ENCODE measurements around the gene TEKT1. TPM values are rescaled to one million over a fixed set of nuclear protein-coding genes. Genes with fewer than 3 reads are reported as not detected.

The TEKT1 gene
- total and polyA plus RNA-seq, 8 donors = 1.4 to 13.6 (median 6.6) TPM; not detected in 1

DNA sequence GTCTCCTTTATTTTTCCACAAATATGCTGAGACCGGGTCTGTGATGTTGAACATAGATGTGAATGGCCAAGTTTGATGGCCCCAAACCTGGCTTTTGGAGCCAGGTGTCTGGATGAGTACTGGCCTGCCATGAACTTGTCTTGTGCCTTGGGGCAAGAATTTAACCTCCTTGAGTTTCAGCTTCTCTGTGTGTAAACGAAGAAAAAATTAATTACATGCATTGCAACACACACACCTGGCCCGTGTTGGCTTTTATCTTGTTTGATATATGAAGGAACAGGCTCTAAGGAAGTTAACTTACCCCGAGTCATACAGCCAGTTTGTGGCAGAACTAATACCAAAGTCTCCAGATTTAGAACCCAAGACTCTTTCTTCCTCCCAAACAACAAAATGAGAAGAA is 42.4 kb downstream of the TEKT1 start:
- no peak overlapping the region for H3K4me3 ChIP-seq
- no peak for ATAC-seq
- intact Hi-C loops (cut with DNase I) = no loop called here
- H3K27me3 ChIP-seq = peaks cover 6 to 65% of the 10 kb centered on the region in 2 donors
- no peaks in the 10 kb centered on the region for H3K9me3 ChIP-seq
- H3K27ac ChIP-seq = no peak overlapping the region
- H3K36me3 ChIP-seq = no peaks in the 10 kb centered on the region
- DNase-seq = no peak
- TF ChIP-seq, protein P1, sequence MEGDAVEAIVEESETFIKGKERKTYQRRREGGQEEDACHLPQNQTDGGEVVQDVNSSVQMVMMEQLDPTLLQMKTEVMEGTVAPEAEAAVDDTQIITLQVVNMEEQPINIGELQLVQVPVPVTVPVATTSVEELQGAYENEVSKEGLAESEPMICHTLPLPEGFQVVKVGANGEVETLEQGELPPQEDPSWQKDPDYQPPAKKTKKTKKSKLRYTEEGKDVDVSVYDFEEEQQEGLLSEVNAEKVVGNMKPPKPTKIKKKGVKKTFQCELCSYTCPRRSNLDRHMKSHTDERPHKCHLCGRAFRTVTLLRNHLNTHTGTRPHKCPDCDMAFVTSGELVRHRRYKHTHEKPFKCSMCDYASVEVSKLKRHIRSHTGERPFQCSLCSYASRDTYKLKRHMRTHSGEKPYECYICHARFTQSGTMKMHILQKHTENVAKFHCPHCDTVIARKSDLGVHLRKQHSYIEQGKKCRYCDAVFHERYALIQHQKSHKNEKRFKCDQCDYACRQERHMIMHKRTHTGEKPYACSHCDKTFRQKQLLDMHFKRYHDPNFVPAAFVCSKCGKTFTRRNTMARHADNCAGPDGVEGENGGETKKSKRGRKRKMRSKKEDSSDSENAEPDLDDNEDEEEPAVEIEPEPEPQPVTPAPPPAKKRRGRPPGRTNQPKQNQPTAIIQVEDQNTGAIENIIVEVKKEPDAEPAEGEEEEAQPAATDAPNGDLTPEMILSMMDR (IDR thresholded peaks at IDR 0.05) = no peak
- H3K4me1 ChIP-seq = no peaks in the 10 kb centered on the region

DNA sequence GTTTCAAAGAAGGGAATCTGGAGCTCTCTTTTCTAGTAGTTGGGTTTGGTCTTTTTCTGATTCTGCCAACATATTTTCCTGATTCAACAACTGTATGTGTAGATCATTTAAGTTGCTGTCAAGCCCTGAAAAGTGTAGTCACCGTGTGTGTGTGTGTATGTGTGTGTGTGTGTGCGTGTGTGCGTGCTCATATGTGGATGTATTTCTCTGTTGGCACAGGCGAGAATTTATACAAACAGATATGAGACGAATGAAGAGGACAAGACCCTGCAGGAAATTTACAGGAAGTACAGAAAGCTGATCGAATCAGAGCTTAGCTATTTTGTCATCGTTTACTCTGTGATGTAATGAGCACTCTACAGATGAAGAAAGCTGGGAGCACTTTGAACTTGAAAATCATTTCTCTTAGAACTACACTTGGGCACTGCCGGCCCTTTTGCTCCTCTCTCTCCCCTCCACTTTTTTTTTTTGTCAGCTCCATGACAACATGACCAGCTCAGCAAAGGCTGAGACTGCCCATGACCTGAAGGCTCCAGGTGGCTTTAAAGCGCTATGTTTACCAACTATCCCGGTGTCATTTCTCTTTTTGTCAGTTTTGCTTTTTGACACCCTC is 44.3 kb downstream of the TEKT1 start:
- Histone ChIP-seq H3K9me3 (no peaks in the 10 kb centered on the region), H3K27ac (no peak overlapping the region), H3K4me1 (no peaks in the 10 kb centered on the region), H3K4me3 (no peak overlapping the region), H3K36me3 (no peaks in the 10 kb centered on the region), H3K27me3 (peaks cover 9 to 62% of the 10 kb centered on the region in 2 donors)
- no peak for DNase-seq
- no peak for ATAC-seq
- TF ChIP-seq, protein P1 (IDR thresholded peaks at IDR 0.05) = no peak
- intact Hi-C loops (cut with DNase I) = no loop called here

DNA sequence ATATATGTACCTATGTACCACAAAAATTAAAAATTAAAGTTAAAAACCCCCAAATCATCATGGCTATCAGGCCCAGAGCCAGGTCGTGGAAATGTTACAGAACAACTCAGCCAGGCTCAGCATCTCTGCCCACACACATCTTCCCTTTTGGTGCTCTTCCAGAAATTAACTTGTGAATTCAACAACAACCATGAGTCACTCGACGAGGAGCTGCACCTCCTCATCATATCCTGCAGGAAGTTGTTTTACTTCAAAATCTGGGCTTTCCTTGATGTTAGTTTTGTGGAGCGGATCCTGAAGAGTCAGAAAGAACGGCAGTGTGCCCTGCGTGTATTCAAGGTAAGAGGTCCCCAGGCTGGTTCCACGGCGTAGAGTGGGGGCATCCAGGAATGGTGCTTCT is 44.9 kb downstream of the TEKT1 start:
- ATAC-seq (peak; percentile 53), DNase-seq (no peak)
- TF ChIP-seq, protein P1 (IDR thresholded peaks at IDR 0.05) = no peak
- H3K36me3 ChIP-seq = no peaks in the 10 kb centered on the region
- H3K4me1 ChIP-seq = no peaks in the 10 kb centered on the region
- no peak overlapping the region for H3K4me3 ChIP-seq
- intact Hi-C loops (cut with DNase I) = no loop called here
- peaks cover 9 to 57% of the 10 kb centered on the region in 2 donors for H3K27me3 ChIP-seq
- no peaks in the 10 kb centered on the region for H3K9me3 ChIP-seq
- H3K27ac ChIP-seq = no peak overlapping the region

DNA sequence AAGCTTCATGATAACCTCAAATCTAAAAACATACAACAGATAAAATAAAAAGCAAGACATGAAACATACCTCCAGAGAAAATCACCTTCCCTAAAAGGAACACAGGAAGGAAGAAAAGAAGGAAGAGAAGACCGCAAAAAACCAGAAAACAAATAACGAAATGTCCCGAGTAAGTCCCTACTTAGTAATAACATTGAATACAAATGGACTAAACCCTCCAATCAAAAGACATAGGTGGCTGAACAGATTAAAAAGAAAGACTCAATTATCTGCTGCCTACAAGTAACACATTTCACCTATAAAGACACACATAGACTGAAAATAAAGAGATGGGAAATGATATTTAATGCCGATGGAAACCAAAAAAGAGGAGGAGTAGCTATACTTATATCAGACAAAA is 49.3 kb downstream of the TEKT1 start:
- Histone ChIP-seq H3K4me1 (no peaks in the 10 kb centered on the region), H3K4me3 (no peak overlapping the region), H3K27me3 (peaks cover 3 to 50% of the 10 kb centered on the region in 2 donors), H3K36me3 (no peaks in the 10 kb centered on the region), H3K9me3 (no peaks in the 10 kb centered on the region), H3K27ac (no peak overlapping the region)
- ATAC-seq (no peak), DNase-seq (no peak)
- intact Hi-C loops (cut with DNase I) = no loop called here
- TF ChIP-seq, protein P1 (IDR thresholded peaks at IDR 0.05) = no peak

DNA sequence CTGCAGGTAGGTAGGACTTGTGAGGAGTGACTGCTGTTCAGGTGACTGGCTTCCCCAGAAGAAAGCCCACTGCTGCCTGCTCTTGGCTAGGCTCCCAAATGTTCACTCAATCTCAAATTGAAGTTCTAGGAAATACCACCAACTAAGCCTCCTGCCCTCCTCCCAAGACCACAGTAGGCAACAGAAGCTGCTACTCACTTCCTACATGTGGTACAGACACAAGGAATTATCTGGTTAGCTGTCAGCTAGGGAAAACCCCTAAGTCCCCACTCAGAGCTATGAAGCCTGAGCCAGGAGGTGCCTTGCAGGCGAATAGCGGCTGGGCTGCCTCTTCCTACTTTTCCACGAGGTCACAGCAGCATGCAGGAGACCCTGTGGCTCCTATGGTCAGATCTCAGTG is 50.6 kb downstream of the TEKT1 start:
- H3K4me3 ChIP-seq = no peak overlapping the region
- no peak overlapping the region for H3K27ac ChIP-seq
- intact Hi-C loops (cut with DNase I) = no loop called here
- TF ChIP-seq, protein P1 (IDR thresholded peaks at IDR 0.05) = no peak
- peaks cover 0 to under 1% of the 10 kb centered on the region in 2 donors for H3K4me1 ChIP-seq
- H3K27me3 ChIP-seq = peaks cover 12 to 52% of the 10 kb centered on the region in 2 donors
- ATAC-seq = no peak
- H3K36me3 ChIP-seq = no peaks in the 10 kb centered on the region
- H3K9me3 ChIP-seq = no peaks in the 10 kb centered on the region
- DNase-seq = no peak

All from left lung (tissue), 10 donors.